Transverse colon (tissue), 4 donors: ENCODE measurements around the gene ZNF778.

ENCODE experiments used
- POLR2AphosphoS5 ChIP-seq, 3 donors: sonication (generic); formaldehyde crosslinking; IDR thresholded peaks; one replicate each; pipeline ENCODE4 v1.6.1; 2016; ENCODE audit warnings: antibody characterized with exemption in 3 of 3
- TF ChIP-seq, protein P1 (sequence below), 5 experiments: fragments of 200-600 bp in 3 of 5; fragments of 450-650 bp in 2 of 5; sonication (generic) in 3 of 5; IDR thresholded peaks; 1 replicate in 2 of 5; 2 replicates in 3 of 5; pipeline ENCODE4 v1.5.1; 2016 to 2017; ENCODE audit warnings: antibody characterized with exemption in 5 of 5, inconsistent platforms in 3 of 5, mild to moderate bottlenecking in 2 of 5, moderate library complexity in 1 of 5

DNA sequence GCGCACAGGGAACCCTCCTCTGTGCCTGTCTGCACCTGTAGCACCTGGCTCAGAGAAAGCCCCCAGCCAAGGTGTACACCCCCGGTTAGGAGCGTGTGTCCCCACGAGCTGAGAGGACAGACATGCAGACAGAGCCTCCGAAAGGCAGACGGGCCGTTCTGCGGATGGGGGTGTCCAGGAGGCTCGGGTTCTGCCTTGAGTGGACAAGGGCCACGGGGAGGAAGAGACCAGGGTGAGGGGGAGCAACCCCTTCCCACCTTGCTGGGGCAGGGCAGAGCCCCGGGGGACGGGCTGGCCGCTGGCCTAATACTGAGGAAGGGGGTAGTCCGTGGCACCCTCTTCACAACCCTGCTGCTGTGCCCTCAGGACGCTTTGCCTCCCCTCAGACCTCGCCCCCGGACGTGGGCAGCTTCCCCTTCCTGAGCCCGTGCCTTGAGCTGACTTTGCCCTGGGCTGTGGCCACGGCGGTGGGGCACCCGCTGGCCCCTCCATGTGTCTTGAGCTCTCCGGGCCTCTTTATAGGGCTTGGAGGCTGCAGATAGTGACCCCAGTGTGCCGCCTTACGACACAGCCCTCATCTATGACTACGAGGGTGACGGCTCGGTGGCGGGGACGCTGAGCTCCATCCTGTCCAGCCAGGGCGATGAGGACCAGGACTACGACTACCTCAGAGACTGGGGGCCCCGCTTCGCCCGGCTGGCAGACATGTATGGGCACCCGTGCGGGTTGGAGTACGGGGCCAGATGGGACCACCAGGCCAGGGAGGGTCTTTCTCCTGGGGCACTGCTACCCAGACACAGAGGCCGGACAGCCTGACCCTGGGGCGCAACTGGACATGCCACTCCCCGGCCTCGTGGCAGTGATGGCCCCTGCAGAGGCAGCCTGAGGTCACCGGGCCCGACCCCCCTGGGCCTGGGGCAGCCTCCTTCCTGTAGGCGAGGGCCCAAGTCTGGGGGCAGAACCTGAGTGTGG, 22.9 kb upstream of the ZNF778 start:
- TF ChIP-seq POLR2AphosphoS5 (IDR thresholded peaks at IDR 0.05): no peak
- TF ChIP-seq, protein P1, sequence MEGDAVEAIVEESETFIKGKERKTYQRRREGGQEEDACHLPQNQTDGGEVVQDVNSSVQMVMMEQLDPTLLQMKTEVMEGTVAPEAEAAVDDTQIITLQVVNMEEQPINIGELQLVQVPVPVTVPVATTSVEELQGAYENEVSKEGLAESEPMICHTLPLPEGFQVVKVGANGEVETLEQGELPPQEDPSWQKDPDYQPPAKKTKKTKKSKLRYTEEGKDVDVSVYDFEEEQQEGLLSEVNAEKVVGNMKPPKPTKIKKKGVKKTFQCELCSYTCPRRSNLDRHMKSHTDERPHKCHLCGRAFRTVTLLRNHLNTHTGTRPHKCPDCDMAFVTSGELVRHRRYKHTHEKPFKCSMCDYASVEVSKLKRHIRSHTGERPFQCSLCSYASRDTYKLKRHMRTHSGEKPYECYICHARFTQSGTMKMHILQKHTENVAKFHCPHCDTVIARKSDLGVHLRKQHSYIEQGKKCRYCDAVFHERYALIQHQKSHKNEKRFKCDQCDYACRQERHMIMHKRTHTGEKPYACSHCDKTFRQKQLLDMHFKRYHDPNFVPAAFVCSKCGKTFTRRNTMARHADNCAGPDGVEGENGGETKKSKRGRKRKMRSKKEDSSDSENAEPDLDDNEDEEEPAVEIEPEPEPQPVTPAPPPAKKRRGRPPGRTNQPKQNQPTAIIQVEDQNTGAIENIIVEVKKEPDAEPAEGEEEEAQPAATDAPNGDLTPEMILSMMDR (IDR thresholded peaks at IDR 0.05): no peak
